Glomerular visceral epithelial cell (primary cell): ENCODE data around the gene SYT8.

ENCODE experiments used
- DNase-seq: peaks from one replicate; pipeline ENCODE4 v3.0.0-alpha.2; 2016; ENCODE audit errors: extremely low spot score

SYT8 gene

DNA sequence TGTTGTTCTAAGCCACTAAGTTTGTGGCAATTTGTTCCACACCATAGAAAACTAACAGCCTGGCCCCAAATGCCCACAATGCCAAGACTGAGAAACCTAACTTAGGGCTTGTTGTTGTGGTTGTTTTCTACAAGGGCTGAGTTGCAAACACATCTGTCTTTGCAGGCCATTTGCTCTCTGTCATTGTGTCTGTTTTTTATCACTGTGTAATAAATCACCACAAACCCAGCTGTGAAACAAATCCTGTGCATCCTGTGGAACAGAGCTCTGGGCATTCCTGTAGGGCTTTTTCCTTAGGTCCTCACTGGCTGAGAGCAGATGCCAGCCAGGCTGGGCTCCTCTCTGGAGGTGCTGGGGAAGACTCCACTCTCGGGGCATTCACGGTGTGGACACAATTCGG is 15.7 kb upstream of the SYT8 start:
- no peak for DNase-seq

DNA sequence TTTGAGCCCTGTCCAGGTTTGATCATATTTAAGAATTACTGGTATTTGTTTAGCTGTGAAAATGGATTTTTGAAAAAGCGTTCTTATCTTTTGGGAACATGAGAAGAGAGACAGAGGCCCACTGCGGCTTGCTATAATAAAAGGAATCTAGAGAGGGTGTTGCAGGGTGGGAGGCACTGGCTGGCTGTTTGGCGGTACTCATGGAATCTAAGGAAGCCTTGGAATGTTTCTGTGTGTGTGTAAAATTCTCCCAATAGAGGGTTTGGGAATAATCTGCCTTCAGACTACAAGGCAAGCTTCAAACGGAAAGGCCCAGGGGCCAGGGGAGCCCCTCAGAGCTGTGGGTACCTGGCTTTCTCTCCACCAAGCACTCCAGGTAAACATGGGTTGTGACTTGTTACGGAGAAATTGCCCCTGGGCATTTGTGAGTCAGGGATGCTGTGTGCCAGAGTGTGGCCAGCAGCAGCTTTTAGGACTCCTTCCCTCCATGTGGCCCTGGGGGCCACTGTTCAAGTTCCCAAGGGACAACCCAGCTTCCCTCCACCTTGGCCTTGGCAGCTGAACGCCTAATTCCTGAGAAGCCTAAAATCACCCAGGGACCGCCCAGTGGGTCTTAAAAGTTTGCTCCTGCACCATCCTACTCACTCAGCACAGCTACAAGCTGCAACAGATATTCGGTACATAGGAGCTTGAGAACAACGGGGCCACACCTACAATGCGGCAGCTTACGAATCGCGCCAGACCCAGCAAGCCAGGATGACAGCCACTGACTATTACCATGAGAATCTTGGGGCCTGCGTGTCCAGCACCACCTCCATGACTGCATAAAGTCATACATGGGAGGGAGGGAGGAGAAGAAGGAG is 14.1 kb upstream of the SYT8 start:
- no peak for DNase-seq

DNA sequence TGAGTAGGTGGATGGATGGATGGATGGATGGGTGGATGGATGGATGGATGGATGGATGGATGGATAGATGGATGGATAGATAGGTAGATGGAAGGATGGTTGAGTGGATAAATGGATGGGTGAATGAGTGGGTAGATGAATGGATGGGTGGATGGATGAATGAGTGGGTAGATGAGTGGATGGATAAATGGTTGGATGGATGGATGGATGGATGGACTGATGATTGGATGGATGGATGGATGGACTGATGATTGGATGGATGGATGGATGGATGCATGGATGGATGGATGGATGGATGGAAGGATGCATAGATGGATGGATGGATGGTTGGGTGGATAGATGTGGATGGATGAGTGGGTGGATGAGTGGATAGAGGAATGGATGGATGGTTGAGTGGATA is 13.2 kb upstream of the SYT8 start:
- no peak for DNase-seq

DNA sequence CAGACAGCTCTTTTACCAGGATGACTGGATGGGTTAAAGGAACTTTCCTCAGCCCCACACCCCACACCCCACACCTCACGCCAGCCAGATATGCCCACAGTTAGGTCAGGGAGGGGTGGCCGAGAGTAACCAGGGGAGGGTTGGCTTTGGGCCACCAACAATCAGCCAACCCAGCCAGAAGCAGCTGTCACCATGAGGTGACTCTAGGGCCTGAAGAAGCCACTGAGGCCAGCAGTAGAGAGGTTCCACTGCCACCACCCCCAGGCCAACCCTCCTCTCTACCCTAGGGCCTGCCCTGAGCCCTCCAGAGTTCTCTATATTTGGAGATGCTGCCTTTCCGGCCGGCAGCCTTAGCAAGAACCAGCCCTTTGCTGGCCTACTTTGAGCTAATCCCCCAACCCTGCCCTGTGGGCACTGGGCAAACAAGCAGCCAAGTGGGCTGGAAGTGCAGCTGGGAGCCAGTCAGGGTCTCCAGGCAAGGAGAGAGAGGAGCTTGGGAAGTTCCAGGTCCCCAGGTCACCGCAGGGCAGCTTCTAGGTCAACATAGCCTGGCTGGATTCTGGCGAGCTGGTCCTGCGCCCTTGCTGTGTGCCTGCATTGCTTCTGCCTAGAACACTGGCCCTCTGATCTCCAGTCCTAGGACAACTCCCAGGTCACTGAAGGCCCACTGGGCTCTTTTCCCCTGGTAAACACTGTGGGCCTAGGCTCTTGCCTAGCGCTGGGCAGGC is 12.0 kb upstream of the SYT8 start:
- no peak for DNase-seq

DNA sequence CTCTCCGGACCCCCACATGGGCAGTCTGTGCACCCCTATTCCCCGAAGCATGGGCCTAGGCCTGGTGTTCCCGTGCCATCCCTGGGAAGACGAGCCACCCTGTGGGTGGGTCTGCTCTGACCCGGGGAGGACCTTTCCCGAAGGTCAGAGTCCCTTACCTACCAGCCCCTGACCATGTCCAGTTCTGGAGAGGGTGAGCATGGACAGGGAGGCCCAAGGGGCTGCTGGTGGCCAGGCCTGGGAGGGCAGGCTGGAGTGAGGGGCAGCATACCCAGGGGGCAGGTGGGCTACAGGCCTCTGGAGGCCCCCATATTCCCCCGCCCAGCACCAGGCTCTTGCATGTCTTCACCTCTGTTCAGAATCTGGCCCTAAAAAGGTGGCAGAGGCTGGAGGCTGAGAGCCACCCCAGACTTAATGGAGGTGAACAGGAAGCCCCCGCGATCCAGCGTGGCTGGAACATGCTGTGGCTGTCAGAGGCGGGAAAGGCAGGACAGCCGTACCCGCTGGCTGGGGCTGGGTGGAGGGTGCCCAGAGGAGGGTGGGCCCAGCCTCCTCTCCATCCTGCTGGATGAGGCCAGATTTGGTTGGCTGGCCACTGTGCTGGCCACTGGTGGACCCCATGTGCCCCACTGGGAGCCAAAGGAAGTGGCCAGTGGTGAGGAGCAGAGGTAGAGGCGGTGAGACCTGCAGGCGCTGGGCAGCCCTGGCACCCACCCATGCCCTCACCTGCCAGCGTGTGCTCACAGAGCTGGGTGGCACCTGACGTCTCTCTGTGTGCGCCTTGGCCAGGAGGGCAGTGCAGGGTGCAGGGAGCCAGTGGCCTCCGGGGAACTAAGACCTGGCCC is 11.2 kb upstream of the SYT8 start:
- no peak for DNase-seq

DNA sequence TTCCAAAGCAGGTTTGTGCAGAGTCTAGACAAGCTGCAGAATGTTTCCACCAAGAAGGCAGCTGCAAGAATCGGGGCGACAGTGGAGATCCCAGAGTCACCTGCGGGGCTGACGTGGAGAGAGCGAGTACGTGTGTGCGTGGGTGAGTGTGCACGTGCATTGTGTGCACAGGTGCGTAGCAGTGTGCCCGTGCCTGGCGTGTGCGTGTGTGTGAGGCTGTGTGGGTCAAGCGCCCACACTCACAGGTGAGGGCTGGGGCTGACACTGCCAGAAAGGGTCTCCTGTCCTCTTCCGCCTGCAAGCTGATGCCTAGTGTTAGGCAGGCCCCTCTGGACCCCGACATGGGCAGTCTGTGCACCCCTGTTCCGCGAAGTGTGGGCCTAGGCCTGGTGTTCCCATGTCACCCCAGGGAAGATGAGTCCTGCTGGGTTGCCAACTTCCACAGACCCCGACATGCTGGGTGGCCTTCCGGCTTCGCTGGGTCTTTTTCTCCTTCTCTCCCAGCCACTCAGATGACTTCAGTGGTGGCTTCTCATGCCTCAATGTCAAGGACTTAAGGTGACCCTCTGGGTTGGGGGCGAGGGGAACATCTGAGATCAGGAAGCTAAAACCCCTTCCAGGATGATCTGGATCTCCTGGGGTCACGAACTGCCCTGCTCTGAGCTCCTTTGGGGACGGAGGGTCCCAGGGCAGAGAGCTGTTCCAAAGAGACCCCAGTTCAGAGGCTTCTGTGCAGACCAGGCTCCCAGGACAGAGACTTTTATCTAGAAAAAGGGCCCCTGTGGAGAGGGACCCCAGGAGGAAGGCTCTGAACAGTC is 10.4 kb upstream of the SYT8 start:
- no peak for DNase-seq

DNA sequence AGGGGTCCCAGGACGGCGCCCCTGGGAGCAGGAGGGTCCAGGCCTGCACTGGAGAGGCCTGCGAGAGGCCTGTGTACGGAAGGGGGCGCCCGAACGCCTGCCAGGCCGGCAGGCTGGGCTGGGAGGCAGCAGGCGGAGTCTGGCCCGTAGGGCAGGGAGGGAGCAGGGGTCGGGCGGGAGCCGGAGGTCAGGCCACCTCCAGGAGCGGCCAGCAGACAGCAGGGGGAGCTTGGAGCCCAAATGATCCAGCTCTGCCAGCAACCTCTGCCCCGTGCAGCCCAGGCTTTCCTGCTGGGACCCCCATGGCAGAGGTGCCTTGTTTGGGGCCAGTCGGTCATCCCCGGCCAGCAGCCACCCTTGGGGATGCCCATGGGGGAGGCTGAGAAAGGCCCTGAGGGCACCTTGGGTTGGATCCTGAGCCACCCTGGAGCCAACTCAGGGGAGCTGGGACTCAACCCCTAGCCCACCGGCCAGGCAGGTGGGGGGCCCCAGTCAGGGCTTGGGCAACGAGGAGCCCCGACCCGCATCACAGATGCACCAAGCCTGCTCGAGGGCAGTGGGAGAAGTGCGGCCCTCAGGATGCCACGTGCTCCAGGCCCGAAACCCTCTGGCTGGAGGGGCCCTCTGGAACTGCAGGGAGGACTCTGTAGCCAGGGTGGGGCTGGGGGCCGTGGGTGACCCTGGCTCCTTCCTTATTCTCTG is 9.6 kb upstream of the SYT8 start:
- peak; percentile 23 for DNase-seq

DNA sequence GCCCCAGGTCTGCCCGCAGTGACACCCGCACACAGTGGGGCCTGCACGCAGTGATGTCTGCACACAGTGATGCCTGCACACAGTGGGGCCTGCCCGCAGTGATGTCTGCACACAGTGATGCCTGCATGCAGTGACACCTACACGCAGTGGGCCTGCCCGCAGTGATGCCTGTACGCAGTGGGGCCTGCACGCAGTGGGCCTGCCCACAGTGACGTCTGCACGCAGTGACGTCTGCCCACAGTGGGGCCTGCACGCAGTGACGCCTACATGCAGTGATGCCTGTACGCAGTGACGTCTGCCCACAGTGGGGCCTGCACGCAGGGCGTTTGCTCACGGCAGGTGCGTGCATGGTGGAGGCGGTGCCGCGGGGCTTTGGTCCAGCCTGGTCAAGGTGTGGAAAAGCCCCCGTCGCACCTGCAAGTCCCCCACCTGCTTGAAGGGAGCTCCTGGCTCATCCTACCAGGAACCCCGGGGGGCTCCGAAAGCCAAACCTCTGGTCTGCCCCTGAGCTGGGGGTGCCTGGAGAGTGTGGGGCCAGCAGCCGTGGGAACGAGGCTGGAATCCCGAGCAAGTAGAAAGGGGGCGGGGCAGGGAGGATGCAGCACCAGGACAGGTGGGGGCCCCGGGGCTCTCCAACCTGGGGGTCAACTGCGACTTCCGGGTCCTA is 8.9 kb upstream of the SYT8 start:
- no peak for DNase-seq

DNA sequence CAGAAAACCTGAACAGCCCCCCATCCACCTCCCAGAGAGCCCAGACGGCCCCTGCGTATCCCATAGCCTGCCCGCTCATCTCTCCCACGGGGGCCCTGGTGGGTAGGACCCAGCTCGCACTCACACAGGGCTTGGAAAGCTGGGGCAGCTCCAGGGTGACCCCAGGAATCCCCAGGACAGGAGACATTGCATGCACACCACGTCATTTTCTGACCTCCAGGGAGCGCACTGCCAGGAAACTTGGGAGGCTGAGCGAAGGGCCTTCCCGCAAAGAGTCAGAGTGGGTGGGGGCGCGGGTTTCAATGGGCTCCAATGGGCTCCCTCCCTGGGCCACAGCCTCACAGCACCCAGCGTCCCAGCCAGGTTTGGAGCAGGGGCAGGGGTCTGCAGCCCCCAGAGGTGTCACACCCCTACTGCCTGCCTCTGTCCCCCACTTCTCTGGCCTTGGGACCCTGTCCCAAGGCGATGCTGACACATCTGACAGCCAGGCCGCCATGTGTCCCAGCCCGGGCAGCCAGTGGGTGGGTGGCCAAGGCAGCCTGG is 8.2 kb upstream of the SYT8 start:
- peak; percentile 62 for DNase-seq

DNA sequence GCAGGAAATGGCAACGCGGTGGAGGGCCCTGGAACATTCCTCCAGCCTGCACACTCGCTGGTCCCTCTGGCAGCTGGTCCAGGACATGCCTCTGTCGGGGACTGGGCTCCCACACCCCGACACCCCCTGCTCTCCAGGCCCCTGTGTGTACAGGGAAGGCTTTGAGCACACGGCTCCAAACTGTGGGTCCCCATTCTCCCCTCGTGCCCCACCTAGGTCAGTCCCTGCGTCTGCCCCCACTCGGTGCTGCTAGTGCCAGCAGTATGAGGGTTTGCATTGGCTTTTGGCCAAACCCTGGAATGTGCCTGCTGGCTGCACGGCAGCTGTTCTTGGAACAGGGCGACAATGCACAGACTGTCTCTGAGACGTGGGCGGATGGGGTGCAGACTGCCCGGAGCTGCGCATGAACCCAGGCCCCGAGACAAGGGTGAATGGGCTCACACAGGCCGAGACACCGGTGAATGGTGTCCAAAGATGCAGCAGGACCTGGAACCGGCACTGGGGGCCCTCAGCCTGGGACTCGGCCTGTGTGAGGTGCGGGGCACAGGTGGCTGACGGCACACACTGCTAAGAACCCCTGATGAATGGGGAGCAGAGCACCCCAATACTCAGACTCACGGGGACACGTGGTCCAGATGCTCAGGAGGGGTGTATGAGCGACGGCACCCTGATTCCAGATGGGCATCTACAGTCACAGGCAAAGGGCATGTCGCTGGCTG is 7.5 kb upstream of the SYT8 start:
- DNase-seq: peak; percentile 93

DNA sequence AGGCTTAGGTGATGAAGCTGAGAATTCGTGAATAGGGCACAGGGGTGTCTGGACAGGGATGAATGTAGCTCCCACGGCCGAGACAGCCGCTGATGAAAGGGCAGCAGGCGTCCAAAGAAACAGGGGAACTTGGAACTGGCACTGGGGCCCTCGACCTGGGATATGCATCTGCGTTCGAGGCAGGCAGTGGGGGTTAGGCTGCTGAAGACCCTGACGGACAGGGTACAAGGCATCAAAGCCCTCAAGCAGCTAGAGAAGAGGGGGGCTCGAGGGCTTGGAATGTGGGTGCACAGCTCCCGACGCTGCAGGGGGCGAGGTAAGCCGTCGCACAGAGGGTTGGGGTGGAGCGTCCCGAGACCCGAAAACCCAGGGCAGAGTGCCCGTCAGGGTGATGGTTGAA is 6.9 kb upstream of the SYT8 start:
- no peak for DNase-seq

DNA sequence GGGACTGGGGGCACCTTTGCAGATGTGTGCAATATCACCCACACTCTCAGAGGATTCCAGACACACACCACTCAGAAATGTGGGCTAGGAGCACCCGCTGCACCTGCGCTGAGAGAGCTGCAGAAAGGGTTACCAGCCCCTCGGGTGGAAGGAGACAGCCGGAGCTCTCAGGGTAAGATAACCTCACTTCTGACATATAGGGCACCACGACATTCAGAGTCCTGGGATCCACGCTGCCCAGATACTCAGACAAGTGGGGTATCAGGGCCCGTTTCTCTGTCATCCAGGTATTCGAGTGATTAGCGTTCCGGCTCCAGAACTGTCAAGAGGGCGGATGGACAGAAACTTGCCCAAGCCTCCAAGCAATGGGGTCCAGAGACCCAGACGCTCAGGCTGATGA is 6.2 kb upstream of the SYT8 start:
- no peak for DNase-seq

DNA sequence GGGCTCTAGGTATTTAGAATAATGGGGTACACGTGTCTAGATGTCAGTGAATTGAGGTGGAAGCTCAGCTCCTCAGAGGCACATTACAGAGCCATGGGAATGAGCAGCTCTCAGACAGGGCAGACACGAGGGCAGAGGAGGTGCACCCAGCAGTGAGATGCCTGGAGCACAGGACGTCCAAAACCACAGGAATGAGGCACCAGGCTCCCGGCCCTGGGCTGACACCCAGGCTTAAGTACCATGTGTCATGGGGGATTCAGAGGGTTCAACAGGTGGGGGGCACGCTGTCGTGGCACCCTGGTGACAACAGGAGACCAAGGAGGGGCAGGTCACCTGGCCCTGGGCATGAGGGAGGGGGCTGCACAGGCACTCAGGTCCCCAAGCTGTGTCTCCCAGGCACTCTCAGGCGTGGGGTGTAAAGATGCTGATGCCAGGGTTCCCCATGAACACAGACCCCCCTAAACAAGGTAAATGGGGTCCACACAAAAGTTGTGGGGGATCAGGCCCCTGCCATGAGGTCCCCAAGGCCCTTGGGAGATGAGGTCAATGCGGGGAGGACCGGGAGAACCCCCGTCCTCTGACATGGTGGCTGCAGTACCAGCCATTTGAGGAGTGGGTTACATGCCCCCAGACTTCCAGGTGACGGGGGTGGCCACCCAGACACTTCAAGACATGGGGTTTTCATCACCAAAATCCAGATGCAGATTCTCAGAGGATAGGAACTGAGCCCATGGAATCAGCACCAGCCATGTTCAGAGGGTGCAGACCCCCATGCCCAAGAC is 5.6 kb upstream of the SYT8 start:
- DNase-seq: peak; percentile 84

DNA sequence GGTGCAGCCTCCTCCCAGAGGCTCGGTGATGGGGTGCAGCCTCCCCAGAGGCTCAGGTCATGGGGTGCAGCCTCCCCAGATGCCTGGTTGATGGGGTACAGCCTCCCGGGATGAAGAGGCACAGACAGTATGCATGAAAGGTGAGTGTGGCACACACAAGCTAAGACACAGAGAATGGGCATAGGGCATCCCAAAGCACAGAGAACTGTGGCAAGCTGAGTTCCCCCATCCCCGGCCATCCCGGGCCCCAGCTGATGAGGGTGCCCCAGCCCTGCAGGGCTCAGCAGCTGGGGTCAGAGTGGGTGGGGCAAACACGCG is 4.8 kb upstream of the SYT8 start:
- no peak for DNase-seq

DNA sequence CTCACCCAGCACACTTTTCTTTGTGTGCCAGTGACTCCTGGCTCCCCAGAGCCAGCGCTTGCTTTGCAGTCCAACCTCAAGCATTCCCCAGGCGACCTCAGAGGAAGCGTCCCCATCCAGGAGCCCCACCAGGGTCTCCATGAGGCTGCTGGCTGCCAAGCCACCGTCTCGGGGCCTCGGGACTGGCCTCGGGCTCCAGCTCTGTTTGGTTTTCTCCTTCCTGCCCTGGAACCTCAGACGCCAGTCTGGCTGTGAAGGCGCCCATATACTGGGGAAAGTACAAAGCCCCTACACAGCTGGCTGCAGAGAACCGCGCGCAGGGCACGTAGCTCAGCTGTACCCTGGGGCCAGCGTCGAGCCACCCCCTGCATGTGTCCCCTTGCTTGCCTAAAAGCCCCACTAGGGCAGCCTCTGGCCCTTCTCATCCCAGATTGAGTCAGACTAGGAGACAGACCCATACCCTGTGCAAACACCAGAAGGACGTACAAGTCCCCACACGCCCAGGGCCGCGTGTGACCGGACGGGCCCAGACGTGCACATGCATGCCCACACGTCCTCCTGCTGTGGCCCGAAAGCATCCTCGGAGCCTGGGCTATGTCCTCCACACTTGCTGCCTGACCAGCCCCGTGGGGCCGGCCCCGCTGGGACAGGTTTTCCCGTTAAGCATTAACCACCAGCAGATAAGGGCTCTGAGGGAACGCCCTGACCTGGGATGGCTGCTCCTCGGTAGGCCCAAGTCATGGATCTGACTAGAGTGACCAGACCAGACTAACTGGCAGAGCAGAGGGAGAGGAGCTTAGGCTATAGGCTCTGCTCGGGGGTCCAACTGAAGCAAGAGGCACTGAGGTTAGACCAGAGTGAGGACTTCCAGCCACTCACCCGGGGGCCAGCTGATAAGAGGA is 4.2 kb upstream of the SYT8 start:
- DNase-seq: peak; percentile 62

DNA sequence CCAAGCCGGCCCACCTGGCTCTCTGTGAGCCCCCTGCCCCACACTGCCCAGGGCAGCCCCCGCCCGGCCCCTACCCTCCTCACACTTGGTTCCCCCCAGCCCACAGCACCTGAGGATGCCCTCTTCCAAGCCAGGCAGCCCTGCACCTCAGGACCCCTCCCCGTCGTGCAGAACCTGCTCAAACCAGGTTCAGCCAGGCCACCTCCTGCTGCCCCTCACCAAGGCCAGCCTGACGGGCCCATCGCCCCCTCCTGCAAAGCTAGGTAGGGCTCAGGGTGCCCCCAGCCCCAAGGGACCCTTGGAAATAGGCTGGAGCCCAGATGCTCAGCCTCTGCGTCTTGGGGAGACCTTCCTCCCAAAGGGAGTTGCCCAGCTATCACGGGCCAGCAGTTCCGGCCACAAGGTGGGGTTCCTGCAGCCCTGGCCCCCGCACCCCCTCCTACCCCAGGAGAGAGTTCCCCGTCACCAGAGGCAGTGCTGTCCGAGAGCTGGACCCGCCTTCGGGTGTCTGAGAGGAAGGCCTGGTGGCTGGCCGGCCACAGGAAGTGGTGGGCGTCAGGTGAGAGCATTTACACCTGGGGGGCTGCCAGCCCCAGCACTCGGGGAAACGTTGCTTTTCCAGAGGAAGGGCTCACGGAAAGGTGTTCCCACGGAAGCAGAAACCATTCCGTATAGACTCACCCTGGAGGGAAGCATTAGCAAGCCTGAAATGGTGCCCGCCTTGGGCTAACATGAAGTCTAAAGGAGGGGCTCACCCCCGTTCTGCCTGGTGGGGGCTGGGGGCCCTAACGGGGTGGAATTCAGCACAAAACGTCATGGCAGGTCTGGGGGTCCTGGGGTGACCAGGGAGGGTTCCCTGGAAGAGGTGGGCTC is 3.2 kb upstream of the SYT8 start:
- no peak for DNase-seq
